HepG2 (cell line): ENCODE measurements around the gene PPP1R9B. TPM values are rescaled to one million over a fixed set of nuclear protein-coding genes. Genes with fewer than 3 reads are reported as not detected.

Experiments used
- FOSL2 ChIP-seq: sonication (generic); formaldehyde crosslinking; IDR thresholded peaks from 2 replicates; pipeline ENCODE4 v1.4.0; 2020; ENCODE audit warnings: missing genetic modification reagents
- GABPA ChIP-seq, 2 experiments: IDR thresholded peaks; 2 replicates each; pipeline ENCODE4 v1.6.1; 2011 to 2016; ENCODE audit warnings: low read depth in 2 of 2, low read length in 1 of 2, missing biosample characterization in 1 of 2, missing genetic modification characterization in 1 of 2
- KAT2B ChIP-seq: fragments of 150-350 bp; IDR thresholded peaks from 2 replicates; pipeline ENCODE4 v1.6.1; 2014; ENCODE audit warnings: low read depth, low read length, borderline replicate concordance
- NR2C2 ChIP-seq: sonication (generic); formaldehyde crosslinking; IDR thresholded peaks from 2 replicates; pipeline ENCODE4 v1.4.0; 2020; ENCODE audit warnings: missing genetic modification reagents, mild to moderate bottlenecking, moderate library complexity, borderline replicate concordance
- PHF21A ChIP-seq: sonication (generic); formaldehyde crosslinking; IDR thresholded peaks from 2 replicates; pipeline ENCODE4 v1.5.0; 2020; ENCODE audit warnings: mild to moderate bottlenecking, missing genetic modification reagents
- SMC3 ChIP-seq: IDR thresholded peaks from 2 replicates; pipeline ENCODE4 v1.6.1; 2011; ENCODE audit warnings: low read length, improper control_type of control experiment
- SUZ12 ChIP-seq: fragments of 150-350 bp; IDR thresholded peaks from 2 replicates; pipeline ENCODE4 v1.6.1; 2014; ENCODE audit warnings: low read depth, low read length
- TRIM24 ChIP-seq: sonication (generic); formaldehyde crosslinking; IDR thresholded peaks from 2 replicates; pipeline ENCODE4 v1.8.0; 2022; ENCODE audit warnings: mild to moderate bottlenecking, missing genetic modification reagents
- ZEB1 ChIP-seq: IDR thresholded peaks from 2 replicates; pipeline ENCODE4 v1.6.1; 2012; ENCODE audit warnings: mild to moderate bottlenecking, low read depth, inconsistent platforms; ENCODE audit not compliant: insufficient replicate concordance
- ZFP62 ChIP-seq: sonication (generic); formaldehyde crosslinking; IDR thresholded peaks from 2 replicates; pipeline ENCODE4 v1.4.0; 2020; ENCODE audit warnings: missing genetic modification reagents
- ZMYM3 ChIP-seq: sonication (generic); formaldehyde crosslinking; IDR thresholded peaks from 2 replicates; pipeline ENCODE4 v1.5.1; 2020; ENCODE audit warnings: mild to moderate bottlenecking, missing genetic modification reagents
- ZNF10 ChIP-seq: sonication (generic); formaldehyde crosslinking; IDR thresholded peaks from 2 replicates; pipeline ENCODE4 v1.4.0; 2020; ENCODE audit warnings: mild to moderate bottlenecking, low read depth, missing genetic modification reagents, borderline replicate concordance
- ZNF160 ChIP-seq: sonication (generic); formaldehyde crosslinking; IDR thresholded peaks from 2 replicates; pipeline ENCODE4 v1.8.0; 2022; ENCODE audit warnings: mild to moderate bottlenecking, inconsistent platforms, missing genetic modification reagents
- ZNF281 ChIP-seq: sonication (generic); formaldehyde crosslinking; IDR thresholded peaks from 2 replicates; pipeline ENCODE4 v1.4.0; 2020; ENCODE audit warnings: missing genetic modification reagents, borderline replicate concordance
- ZNF546 ChIP-seq: sonication (generic); formaldehyde crosslinking; conservative IDR thresholded peaks from 2 replicates; pipeline ENCODE4 v1.8.1; 2023; ENCODE audit warnings: mild to moderate bottlenecking, missing genetic modification reagents
- ZNF574 ChIP-seq: sonication (generic); formaldehyde crosslinking; IDR thresholded peaks from 2 replicates; pipeline ENCODE4 v1.4.0; 2020; ENCODE audit warnings: missing genetic modification reagents
- ZNF614 ChIP-seq: IDR thresholded peaks from 2 replicates; pipeline ENCODE4 v1.6.1; 2018; ENCODE audit warnings: missing biosample characterization, missing genetic modification reagents, inconsistent platforms, borderline replicate concordance
- ZNF749 ChIP-seq: sonication (generic); formaldehyde crosslinking; IDR thresholded peaks from 2 replicates; pipeline ENCODE4 v1.8.0; 2022; ENCODE audit warnings: mild to moderate bottlenecking, missing genetic modification reagents, moderate library complexity, borderline replicate concordance
- ZNF816 ChIP-seq: sonication (generic); formaldehyde crosslinking; IDR thresholded peaks from 2 replicates; pipeline ENCODE4 v1.8.0; 2022; ENCODE audit warnings: missing genetic modification reagents, mild to moderate bottlenecking, borderline replicate concordance
- polyA plus RNA-seq, 8 experiments: library from polyadenylated mRNA; depleted of rRNA in 3 of 8; stranded (reverse) in 7 of 8; unstranded in 1 of 8; fragments of >200 nt; fragmentation: Illumina TruSeq in 4 of 8; extraction: Trizol in 4 of 8; gene quantifications; 2 replicates each; pipeline versions ENCODE4 v1.2.1 to v1.2.3, GENCODE V29; 2011 to 2016; ENCODE audit warnings: low read depth in 4 of 8, missing spikeins in 1 of 8, mixed read lengths in 1 of 8; ENCODE audit not compliant: insufficient read depth in 1 of 8
- total RNA-seq, 5 experiments: library from RNA; depleted of rRNA; stranded (reverse); fragments of >200 nt; fragmentation: Illumina TruSeq; extraction: Trizol; gene quantifications; 2 replicates each; pipeline ENCODE4 v1.2.3, GENCODE V29; 2016; ENCODE audit warnings: low read depth in 1 of 5
- TF ChIP-seq, protein P1 (sequence below): sonication (generic); formaldehyde crosslinking; IDR thresholded peaks from 2 replicates; pipeline ENCODE4 v1.4.0; 2020; ENCODE audit warnings: low read depth, mild to moderate bottlenecking, missing genetic modification reagents
- TF ChIP-seq, protein P2 (sequence below): IDR thresholded peaks from 2 replicates; pipeline ENCODE4 v1.6.1; 2016; ENCODE audit warnings: missing genetic modification reagents, missing compliant biosample characterization

PPP1R9B gene
- total and polyA plus RNA-seq, 2 of the 13 experiments (the other 11 are each of a cell fraction or from before 2014, with no cell fraction given), result 9.4 to 15.8 TPM

- TF ChIP-seq ZNF281 (CRISPR knock-in tag), result peak; percentile 69; the same call in 1 of the 2 replicates
- TF ChIP-seq, protein P1, sequence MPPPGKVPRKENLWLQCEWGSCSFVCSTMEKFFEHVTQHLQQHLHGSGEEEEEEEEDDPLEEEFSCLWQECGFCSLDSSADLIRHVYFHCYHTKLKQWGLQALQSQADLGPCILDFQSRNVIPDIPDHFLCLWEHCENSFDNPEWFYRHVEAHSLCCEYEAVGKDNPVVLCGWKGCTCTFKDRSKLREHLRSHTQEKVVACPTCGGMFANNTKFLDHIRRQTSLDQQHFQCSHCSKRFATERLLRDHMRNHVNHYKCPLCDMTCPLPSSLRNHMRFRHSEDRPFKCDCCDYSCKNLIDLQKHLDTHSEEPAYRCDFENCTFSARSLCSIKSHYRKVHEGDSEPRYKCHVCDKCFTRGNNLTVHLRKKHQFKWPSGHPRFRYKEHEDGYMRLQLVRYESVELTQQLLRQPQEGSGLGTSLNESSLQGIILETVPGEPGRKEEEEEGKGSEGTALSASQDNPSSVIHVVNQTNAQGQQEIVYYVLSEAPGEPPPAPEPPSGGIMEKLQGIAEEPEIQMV, result 0 out of 2 replicates have a peak, but pooled peaks have one; percentile 74
- no peak for TF ChIP-seq ZNF160
- TF ChIP-seq ZNF816 (CRISPR knock-in tag), result no peak
- TF ChIP-seq ZNF614, result peak; percentile 1; the same call in 1 of the 2 replicates
- peak; percentile 29; the same call in 1 of the 2 replicates for TF ChIP-seq FOSL2 (CRISPR knock-in tag)
- TF ChIP-seq PHF21A (CRISPR knock-in tag), result peak; percentile 42; the same call in 1 of the 2 replicates
- TF ChIP-seq ZNF749 (CRISPR knock-in tag), result 0 out of 2 replicates have a peak, but pooled peaks have one; percentile 49
- peak; percentile 44; the same call in 1 of the 2 replicates for TF ChIP-seq ZNF574 (CRISPR knock-in tag)
- peak; percentile 96 for TF ChIP-seq ZMYM3 (CRISPR knock-in tag)
- peak; percentile 17; the same call in 1 of the 2 replicates for TF ChIP-seq NR2C2
- no peak for TF ChIP-seq KAT2B
- TF ChIP-seq SUZ12, result 0 out of 2 replicates have a peak, but pooled peaks have one; percentile 10
- TF ChIP-seq TRIM24 (CRISPR knock-in tag), result no peak
- TF ChIP-seq ZNF546 (CRISPR knock-in tag), result no peak
- TF ChIP-seq, protein P2, sequence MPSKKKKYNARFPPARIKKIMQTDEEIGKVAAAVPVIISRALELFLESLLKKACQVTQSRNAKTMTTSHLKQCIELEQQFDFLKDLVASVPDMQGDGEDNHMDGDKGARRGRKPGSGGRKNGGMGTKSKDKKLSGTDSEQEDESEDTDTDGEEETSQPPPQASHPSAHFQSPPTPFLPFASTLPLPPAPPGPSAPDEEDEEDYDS (CRISPR knock-in tag), result peak; percentile 43; the same call in 1 of the 2 replicates
- no peak for TF ChIP-seq ZFP62 (CRISPR knock-in tag)
- TF ChIP-seq ZNF10 (CRISPR knock-in tag), result no peak
- TF ChIP-seq SMC3, result no peak
- no peak for TF ChIP-seq ZEB1
- peak; percentile 52 for TF ChIP-seq GABPA (IDR thresholded peaks at IDR 0.05; ENCODE audit: low read depth, low read length)
- TF ChIP-seq GABPA (CRISPR knock-in tag; IDR thresholded peaks at IDR 0.05; ENCODE audit: low read depth), result peak; percentile 74
Measured at GRCh38 chr17:50151041-50151936, 812 bp upstream of the PPP1R9B start (continued).
